Neural cell (in vitro differentiated cells): ENCODE results near the gene TMEM250.

Source experiments
- EZH2 ChIP-seq: fragments of 200-600, 300-800 bp; shearing (Covaris generic), sonication (generic); IDR thresholded peaks from 2 replicates; pipeline ENCODE4 v1.6.1; 2014; ENCODE audit warnings: antibody characterized with exemption, low read length, borderline replicate concordance, mild to moderate bottlenecking; ENCODE audit not compliant: insufficient read depth, poor library complexity, severe bottlenecking
- MXI1 ChIP-seq: fragments of 450-650 bp; conservative IDR thresholded peaks from 2 replicates; pipeline ENCODE4 v1.6.1; 2014; ENCODE audit warnings: antibody characterized with exemption, mild to moderate bottlenecking; ENCODE audit not compliant: poor library complexity, severe bottlenecking
- POLR2AphosphoS5 ChIP-seq: IDR thresholded peaks from 2 replicates; pipeline ENCODE4 v1.6.1; 2012
- TAF1 ChIP-seq: IDR thresholded peaks from 2 replicates; pipeline ENCODE4 v1.6.1; 2012; ENCODE audit warnings: low read depth
- TF ChIP-seq, protein P1 (sequence below): fragments of 450-650 bp; IDR thresholded peaks from 2 replicates; pipeline ENCODE4 v1.5.1; 2014; ENCODE audit warnings: antibody characterized with exemption, mild to moderate bottlenecking, moderate library complexity; ENCODE audit not compliant: poor library complexity, severe bottlenecking

GRCh38 chr9:136135326-136136126 is 16.9 kb upstream of the TMEM250 start:
- TF ChIP-seq EZH2 (no peak), MXI1 (no peak), POLR2AphosphoS5 (no peak), TAF1 (no peak)
- TF ChIP-seq, protein P1, sequence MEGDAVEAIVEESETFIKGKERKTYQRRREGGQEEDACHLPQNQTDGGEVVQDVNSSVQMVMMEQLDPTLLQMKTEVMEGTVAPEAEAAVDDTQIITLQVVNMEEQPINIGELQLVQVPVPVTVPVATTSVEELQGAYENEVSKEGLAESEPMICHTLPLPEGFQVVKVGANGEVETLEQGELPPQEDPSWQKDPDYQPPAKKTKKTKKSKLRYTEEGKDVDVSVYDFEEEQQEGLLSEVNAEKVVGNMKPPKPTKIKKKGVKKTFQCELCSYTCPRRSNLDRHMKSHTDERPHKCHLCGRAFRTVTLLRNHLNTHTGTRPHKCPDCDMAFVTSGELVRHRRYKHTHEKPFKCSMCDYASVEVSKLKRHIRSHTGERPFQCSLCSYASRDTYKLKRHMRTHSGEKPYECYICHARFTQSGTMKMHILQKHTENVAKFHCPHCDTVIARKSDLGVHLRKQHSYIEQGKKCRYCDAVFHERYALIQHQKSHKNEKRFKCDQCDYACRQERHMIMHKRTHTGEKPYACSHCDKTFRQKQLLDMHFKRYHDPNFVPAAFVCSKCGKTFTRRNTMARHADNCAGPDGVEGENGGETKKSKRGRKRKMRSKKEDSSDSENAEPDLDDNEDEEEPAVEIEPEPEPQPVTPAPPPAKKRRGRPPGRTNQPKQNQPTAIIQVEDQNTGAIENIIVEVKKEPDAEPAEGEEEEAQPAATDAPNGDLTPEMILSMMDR = no peak
